HCT116 (cell line): ENCODE results near the gene INO80. TPM values are rescaled to one million over a fixed set of nuclear protein-coding genes. Genes with fewer than 3 reads are reported as not detected.

ENCODE experiments used
- ATAC-seq: fragments of 200-7000 bp; cut with Tn5 transposase; 2 replicates; pipeline ENCODE4 v1.9.1; 2020; ENCODE audit warnings: mild to moderate bottlenecking, moderate library complexity
- BruUV-seq: library from RNA; stranded (reverse); fragments of 400-500 nt; replicated peaks from 2 replicates; lab custom pipeline; 2021; lab: Mats Ljungman, UMichigan
- CTCF ChIA-PET: fragments of 300-600 bp; sonication (Branson Sonifier 250); formaldehyde crosslinking; loops from one replicate; lab custom pipeline; 2021; ENCODE audit warnings: antibody characterized with exemption; lab: Charles Lee
- POLR2A ChIA-PET: fragments of 300-600, 350-600 bp; sonication (Branson Sonifier 250); formaldehyde crosslinking; loops from one replicate; lab custom pipeline; 2021; ENCODE audit warnings: antibody characterized with exemption; lab: Charles Lee
- RAD21 ChIA-PET, 2 experiments: fragments of 300-600 bp; sonication (Branson Sonifier 250); formaldehyde crosslinking; loops; one replicate each; lab custom pipeline; 2023; ENCODE audit warnings: low total read pairs in 2 of 2; ENCODE audit not compliant: uncharacterized antibody in 2 of 2, unreplicated experiment in 2 of 2, low non-redundant PET in 1 of 2; lab: Charles Lee
- DNase-seq: peaks from one replicate; pipeline ENCODE4 v3.0.0-alpha.2; 2010; ENCODE audit warnings: low read depth, low spot score
- H2AFZ ChIP-seq: fragments of 200-600 bp; shearing (Covaris generic), sonication (generic); 2 replicates; pipeline ENCODE4 v1.6.1; 2017; ENCODE audit warnings: low read depth, mixed run types, mixed read lengths, antibody characterized with exemption, low read length; ENCODE audit not compliant: poor library complexity, severe bottlenecking
- H3K27ac ChIP-seq: 2 replicates; pipeline ENCODE4 v1.5.1; 2012; ENCODE audit warnings: low read depth, low read length
- H3K27me3 ChIP-seq: fragments of 200-600 bp; sonication (generic); 2 replicates; pipeline ENCODE4 v1.6.1; 2016; ENCODE audit warnings: mixed run types, low read length, mixed read lengths; ENCODE audit not compliant: insufficient read depth
- H3K36me3 ChIP-seq, 2 experiments: fragments of 200-500 bp in 1 of 2; fragments of 200-600 bp in 1 of 2; sonication (Bioruptor generic) in 1 of 2; sonication (generic) in 1 of 2; 2 replicates each; pipeline versions ENCODE4 v1.5.1 to v1.6.1; 2014 to 2016; ENCODE audit warnings: low read length in 2 of 2, inconsistent platforms in 1 of 2, mixed read lengths in 1 of 2, mixed run types in 1 of 2; ENCODE audit not compliant: insufficient read depth in 2 of 2, control insufficient read depth in 1 of 2
- H3K4me1 ChIP-seq, 2 experiments: fragments of 200-600 bp in 1 of 2; sonication (generic) in 1 of 2; 2 replicates each; pipeline versions ENCODE4 v1.5.1 to v1.6.1; 2012 to 2017; ENCODE audit warnings: low read length in 2 of 2, inconsistent platforms in 1 of 2, mild to moderate bottlenecking in 1 of 2, mixed read lengths in 1 of 2, mixed run types in 1 of 2, moderate library complexity in 1 of 2; ENCODE audit not compliant: insufficient read depth in 2 of 2, control insufficient read depth in 1 of 2
- H3K4me2 ChIP-seq: fragments of 200-600 bp; sonication (generic); 2 replicates; pipeline ENCODE4 v1.6.1; 2017; ENCODE audit warnings: mixed run types, low read length, mixed read lengths
- H3K4me3 ChIP-seq, 2 experiments: fragments of 200-600 bp in 1 of 2; sonication (generic) in 1 of 2; replicated peaks in 1 of 2; 2 replicates each; pipeline ENCODE4 v1.5.1; 2011 to 2016; ENCODE audit warnings: low read length in 2 of 2, control low read depth in 1 of 2, low read depth in 1 of 2, mild to moderate bottlenecking in 1 of 2, mixed read lengths in 1 of 2, mixed run types in 1 of 2
- H3K79me2 ChIP-seq: fragments of 200-600 bp; sonication (generic); 2 replicates; pipeline ENCODE4 v1.6.1; 2017; ENCODE audit warnings: mild to moderate bottlenecking, mixed run types, low read length, moderate library complexity, mixed read lengths; ENCODE audit not compliant: insufficient read depth
- H3K9ac ChIP-seq: fragments of 200-600 bp; sonication (generic); 2 replicates; pipeline ENCODE4 v1.6.1; 2016; ENCODE audit warnings: low read length, mixed read lengths
- H3K9me2 ChIP-seq: fragments of 200-600 bp; sonication (generic), shearing (Covaris generic); 2 replicates; pipeline ENCODE4 v1.6.1; 2017; ENCODE audit warnings: mixed run types, mild to moderate bottlenecking, moderate library complexity; ENCODE audit not compliant: insufficient read depth
- H3K9me3 ChIP-seq, 2 experiments: fragments of 200-500 bp in 1 of 2; fragments of 200-600 bp in 1 of 2; sonication (Bioruptor generic) in 1 of 2; sonication (generic) in 1 of 2; 2 replicates each; pipeline ENCODE4 v1.6.1; 2014 to 2017; ENCODE audit warnings: low read length in 2 of 2, mixed read lengths in 2 of 2, inconsistent platforms in 1 of 2, low read depth in 1 of 2, mild to moderate bottlenecking in 1 of 2, mixed run types in 1 of 2, moderate library complexity in 1 of 2; ENCODE audit not compliant: control insufficient read depth in 1 of 2, insufficient read depth in 1 of 2
- H4K20me1 ChIP-seq: fragments of 200-600 bp; sonication (generic), shearing (Covaris generic); 2 replicates; pipeline ENCODE4 v1.6.1; 2017; ENCODE audit warnings: mixed run types, mild to moderate bottlenecking, moderate library complexity; ENCODE audit not compliant: insufficient read depth
- CTCF ChIP-seq, 3 experiments: fragments of 200-600 bp in 1 of 3; sonication (generic) in 1 of 3; IDR thresholded peaks in 2 of 3; conservative IDR thresholded peaks in 1 of 3; 2 replicates each; pipeline ENCODE4 v1.5.1; 2012 to 2017; ENCODE audit warnings: low read depth in 2 of 3, low read length in 2 of 3, antibody characterized with exemption in 1 of 3, borderline replicate concordance in 1 of 3, control low read depth in 1 of 3, mild to moderate bottlenecking in 1 of 3, mixed read lengths in 1 of 3, mixed run types in 1 of 3, moderate library complexity in 1 of 3; ENCODE audit not compliant: insufficient read depth in 1 of 3
- EGR1 ChIP-seq: IDR thresholded peaks from 2 replicates; pipeline ENCODE4 v1.6.1; 2012; ENCODE audit warnings: low read depth
- ELF1 ChIP-seq: IDR thresholded peaks from 2 replicates; pipeline ENCODE4 v1.6.1; 2012; ENCODE audit warnings: low read depth, borderline replicate concordance
- EZH2phosphoT487 ChIP-seq: fragments of 200-600 bp; IDR thresholded peaks from 2 replicates; pipeline ENCODE4 v1.6.1; 2018; ENCODE audit warnings: antibody characterized with exemption, borderline replicate concordance
- FOSL1 ChIP-seq: IDR thresholded peaks from 2 replicates; pipeline ENCODE4 v1.6.1; 2012; ENCODE audit warnings: low read depth
- MAX ChIP-seq: IDR thresholded peaks from 2 replicates; pipeline ENCODE4 v1.6.1; 2012
- POLR2A ChIP-seq: IDR thresholded peaks from 2 replicates; pipeline ENCODE4 v1.7.0; 2011; ENCODE audit warnings: borderline replicate concordance; ENCODE audit not compliant: insufficient read depth, insufficient read length; ENCODE audit errors: extremely low read depth
- RAD21 ChIP-seq: IDR thresholded peaks from 2 replicates; pipeline ENCODE4 v1.6.1; 2012; ENCODE audit warnings: low read depth, mild to moderate bottlenecking
- REST ChIP-seq: IDR thresholded peaks from 2 replicates; pipeline ENCODE4 v1.6.1; 2012; ENCODE audit warnings: low read depth
- ZFX ChIP-seq: fragments of 450-650 bp; IDR thresholded peaks from 2 replicates; pipeline ENCODE4 v1.6.1; 2017
- intact Hi-C: fragments of 100-400 bp; cut with micrococcal nuclease; formaldehyde crosslinking; loops from 2 replicates; pipeline ENCODE4 v1.10.0; 2022
- total RNA-seq: library from RNA; stranded (reverse); gene quantifications from one replicate; pipeline ENCODE4 v1.2.1, GENCODE V29; 2021; ENCODE audit not compliant: unreplicated experiment

Gene INO80
- total RNA-seq, 1 experiment from 2014 or later: 28.2 TPM

GRCh38 chr15:41017066-41017735 lies 98.9 kb downstream of the INO80 start:
- no TSS peak for BruUV-seq
- Histone ChIP-seq H3K27me3 (no peaks in the 10 kb centered on the region), H3K27ac (no peak overlapping the region), H3K79me2 (peaks cover 5% of the 10 kb centered on the region; the same call in 1 of the 2 replicates), H3K9me3 (no peaks in the 10 kb centered on the region), H3K4me3 (no peak overlapping the region), H3K4me2 (no peak overlapping the region), H3K4me1 (no peaks in the 10 kb centered on the region), H2AFZ (no peak overlapping the region), H3K9ac (no peak overlapping the region), H3K36me3 (peaks cover 19 to 54% of the 10 kb centered on the region in 2 experiments; a peak in 3 of 4 replicates), H4K20me1 (no peaks in the 10 kb centered on the region), H3K9me2 (no peaks in the 10 kb centered on the region)
- ATAC-seq (no peak), DNase-seq (no peak)
- CTCF ChIA-PET: interaction anchor here (0.6 kb wide), 1 partner anchor 66 kb away, joined by 4 read pairs; no protein-coding TSS in a partner anchor
- RAD21 ChIA-PET: no interaction called here
- POLR2A ChIA-PET: interaction anchor here (0.6 kb wide), 1 partner anchor 111 kb away, joined by 3 read pairs; no protein-coding TSS in a partner anchor
- intact Hi-C loops: no loop called here
- no peak for TF ChIP-seq CTCF (IDR thresholded peaks at IDR 0.05 in 2 of 3, conservative IDR thresholded peaks at IDR 0.05 in 1 of 3; ENCODE audit: borderline replicate concordance in 1 of 3, insufficient read depth in 1 of 3, low read depth in 2 of 3, low read length in 2 of 3)
- TF ChIP-seq ZFX: no peak
- TF ChIP-seq EGR1: no peak

- Histone ChIP-seq H3K27ac (no peak overlapping the region), H4K20me1 (no peaks in the 10 kb centered on the region), H2AFZ (no peak overlapping the region), H3K9me3 (no peaks in the 10 kb centered on the region), H3K4me2 (no peak overlapping the region), H3K36me3 (peaks cover 11 to 36% of the 10 kb centered on the region in 2 experiments; a peak in 2 of 4 replicates), H3K9me2 (no peaks in the 10 kb centered on the region), H3K79me2 (peaks cover 5% of the 10 kb centered on the region; the same call in 1 of the 2 replicates), H3K4me3 (no peak overlapping the region), H3K9ac (no peak overlapping the region), H3K27me3 (no peaks in the 10 kb centered on the region), H3K4me1 (no peaks in the 10 kb centered on the region)
- TF ChIP-seq REST (no peak), ELF1 (no peak), FOSL1 (no peak), EGR1 (no peak), EZH2phosphoT487 (no peak), POLR2A (no peak), MAX (no peak), RAD21 (no peak)
- BruUV-seq: no TSS peak
- intact Hi-C loops: no loop called here
- ChIA-PET POLR2A (no interaction called here), RAD21 (no interaction called here), CTCF (no interaction called here)
- ATAC-seq (no peak), DNase-seq (no peak)
These were observed 102.2 kb downstream of the INO80 start for GRCh38 chr15:41013691-41014414.
